ENCODE data around the gene OBSCN.

Gene OBSCN

DNA sequence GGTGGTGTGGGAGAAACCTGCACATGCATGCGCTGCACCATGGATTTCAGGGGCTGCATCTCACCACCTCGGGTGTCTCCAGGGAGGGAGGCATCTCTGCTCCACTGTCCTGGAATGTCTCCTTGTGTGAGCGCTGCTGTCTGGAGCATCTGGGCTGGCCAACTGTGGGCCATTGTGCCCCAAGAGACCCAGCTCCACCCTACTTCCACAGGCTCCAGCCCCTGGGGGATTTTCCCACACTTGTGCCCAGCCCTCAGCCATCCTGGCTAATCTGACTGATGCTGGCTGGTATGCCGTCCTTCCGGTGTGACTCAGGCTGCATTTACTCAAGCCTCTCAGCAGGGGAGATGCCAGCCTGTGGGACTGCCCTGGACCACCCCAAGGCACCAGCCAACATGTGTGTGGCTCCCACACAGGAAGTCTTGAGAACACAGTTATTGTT lies 136.8 kb downstream of the OBSCN start:
- DNase-seq (ENCODE audit: low read depth): no peak

DNA sequence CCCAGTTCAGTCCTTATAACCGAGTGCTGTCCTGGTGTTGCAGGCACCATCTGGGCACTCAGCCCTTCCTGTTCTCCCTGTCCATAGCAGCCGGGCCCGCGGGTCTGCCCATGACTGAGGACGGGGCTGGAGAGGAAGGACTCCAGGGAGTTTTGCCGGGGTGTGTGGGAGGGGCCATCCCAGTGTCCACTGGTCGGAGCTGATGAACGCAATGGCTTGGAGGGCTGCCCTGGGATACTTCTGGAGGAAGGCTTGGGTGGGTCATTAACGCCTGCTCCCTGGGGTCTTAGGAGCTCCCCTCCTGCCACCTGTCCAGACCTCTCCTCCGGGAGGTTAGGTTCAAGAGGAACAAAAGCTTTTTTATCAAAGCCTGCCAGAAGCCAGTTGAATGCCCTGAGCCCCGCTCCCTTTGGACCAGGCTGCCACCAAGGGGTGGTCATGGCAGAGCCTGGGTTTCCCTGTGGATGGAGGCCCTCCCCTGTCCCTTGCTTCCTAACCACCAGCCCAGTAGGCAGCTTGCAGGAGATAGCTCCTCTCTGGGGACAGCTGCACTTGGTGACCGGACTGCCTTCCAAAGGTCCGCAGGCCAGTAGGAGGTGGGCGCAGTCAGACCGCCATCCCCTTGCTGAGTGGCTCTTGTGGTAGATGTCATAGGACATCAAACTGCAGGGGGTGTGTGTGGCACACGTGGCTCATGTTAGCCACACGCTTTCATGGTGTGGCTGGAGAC lies 137.5 kb downstream of the OBSCN start:
- DNase-seq (ENCODE audit: low read depth): no peak

DNA sequence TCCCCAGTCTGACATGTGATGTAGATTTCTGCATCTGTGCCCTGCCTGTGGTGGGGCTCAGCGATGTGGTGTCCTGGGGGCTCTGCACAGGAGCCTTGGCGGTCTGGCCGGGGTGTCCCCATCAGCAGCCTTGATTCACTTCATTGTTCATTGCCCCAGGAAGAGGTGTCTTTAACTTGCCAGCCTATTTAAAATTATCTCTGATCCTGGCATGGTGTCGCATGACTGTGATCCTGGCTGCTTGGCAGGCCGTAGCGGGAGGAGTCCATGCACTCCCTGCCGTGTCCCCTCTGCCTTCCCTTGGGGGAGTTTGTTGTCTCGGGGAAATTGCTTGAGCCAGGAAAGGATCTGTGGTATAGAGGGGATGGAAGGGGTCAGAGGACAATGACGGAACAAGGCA lies 138.9 kb downstream of the OBSCN start:
- DNase-seq (ENCODE audit: low read depth): no peak

DNA sequence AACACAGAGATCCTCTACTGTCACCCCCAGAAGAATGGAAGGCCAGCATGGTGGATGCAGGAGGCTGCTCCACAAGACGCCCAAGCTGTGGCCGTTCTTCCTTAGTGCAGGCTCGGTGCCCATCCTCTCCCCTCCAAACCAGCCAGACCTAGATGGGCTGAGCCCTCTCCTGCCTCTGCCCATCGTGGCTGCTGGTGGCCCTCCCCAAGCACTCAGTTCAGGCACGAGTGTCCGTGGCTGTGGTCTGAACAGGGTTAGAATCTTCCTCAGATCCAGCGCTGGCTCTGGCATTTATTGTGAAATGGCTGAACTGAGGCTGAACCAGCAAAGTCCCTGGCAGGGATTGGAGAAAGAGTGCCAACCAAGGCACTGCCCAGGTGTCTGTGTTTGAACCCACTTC lies 139.3 kb downstream of the OBSCN start:
- DNase-seq (ENCODE audit: low read depth): no peak

DNA sequence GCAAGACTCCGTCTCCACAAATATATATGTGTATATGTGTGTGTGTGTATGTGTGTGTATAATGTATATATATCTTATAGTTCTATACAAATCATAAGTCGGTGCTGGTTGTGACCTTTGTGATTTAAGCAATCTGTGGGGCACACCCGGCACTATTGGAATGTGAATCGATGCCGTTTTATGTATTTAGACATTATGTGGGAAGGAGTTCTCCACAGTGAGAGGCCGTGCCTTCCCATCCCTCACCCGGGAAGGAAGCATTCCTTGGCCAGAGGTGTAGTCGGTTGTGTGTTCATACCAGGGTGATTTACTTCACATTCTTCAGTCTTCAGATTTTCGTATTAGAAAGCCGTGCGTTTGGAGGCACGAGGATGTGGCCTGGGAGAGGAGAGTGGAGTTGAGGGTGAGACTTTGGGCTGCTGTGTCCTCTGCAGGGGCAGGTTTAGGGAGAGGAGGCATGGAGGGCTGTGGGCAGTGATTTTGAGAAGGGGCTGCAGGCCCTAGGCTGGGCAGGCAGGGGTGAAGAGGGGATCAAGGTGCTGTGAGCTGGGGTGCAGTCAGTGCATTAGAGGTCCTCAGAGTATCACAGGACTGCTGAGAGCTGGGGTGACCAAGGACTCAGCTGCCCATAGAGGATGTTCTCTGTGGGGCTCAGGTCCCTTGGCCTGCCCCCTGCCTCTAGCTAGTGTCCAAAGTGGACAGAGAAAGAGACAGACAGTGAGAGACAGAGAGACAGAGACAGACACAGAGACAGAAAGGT lies 141.0 kb downstream of the OBSCN start:
- DNase-seq (ENCODE audit: low read depth): no peak

GRCh38 chr1:228349701-228350171 lies 141.9 kb downstream of the OBSCN start:
- DNase-seq (ENCODE audit: low read depth): no peak

- DNase-seq (ENCODE audit: low read depth): no peak
These were observed 142.4 kb downstream of the OBSCN start for GRCh38 chr1:228350179-228350742.

DNA sequence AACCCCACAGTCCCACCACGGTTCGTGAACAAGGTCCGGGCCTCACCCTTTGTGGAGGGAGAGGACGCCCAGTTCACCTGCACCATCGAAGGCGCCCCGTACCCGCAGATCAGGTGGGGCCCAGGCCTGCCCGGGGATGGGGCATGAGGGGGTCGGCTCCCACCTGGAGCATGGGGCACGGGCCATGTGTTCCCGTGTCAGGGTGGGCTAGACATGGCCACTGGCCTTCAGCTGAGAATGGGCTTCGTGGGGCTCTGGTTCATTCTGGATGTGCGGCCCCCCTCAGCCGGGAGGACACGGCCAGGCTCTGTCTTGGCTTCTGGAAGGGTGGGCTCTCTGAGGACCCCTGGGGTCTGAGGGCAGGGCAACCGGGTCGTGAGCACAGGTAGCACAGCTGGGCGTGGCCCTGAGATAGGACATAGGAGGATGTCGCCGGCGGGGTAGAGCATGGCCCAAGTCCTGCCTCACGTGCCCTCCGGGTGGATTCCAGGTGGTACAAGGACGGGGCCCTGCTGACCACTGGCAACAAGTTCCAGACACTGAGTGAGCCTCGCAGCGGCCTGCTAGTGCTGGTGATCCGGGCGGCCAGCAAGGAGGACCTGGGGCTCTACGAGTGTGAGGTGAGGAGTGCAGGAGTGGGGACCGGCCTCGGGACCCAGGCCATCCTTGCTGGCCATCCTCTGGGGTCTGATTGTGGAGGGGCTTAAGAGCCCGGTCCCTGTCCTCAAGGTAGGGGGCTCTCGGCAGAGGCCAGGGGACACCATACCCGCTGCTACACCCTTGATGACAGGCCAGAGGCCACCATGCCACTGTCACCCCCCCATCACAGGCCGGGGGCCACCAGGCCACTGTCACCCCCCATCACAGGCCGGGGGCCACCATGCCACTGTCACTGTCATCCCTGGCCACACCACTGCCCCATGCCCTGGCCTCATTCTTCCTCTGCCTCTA lies 143.3 kb downstream of the OBSCN start:
- DNase-seq (ENCODE audit: low read depth): no peak

- DNase-seq (ENCODE audit: low read depth): no peak
These were observed 144.0 kb downstream of the OBSCN start for GRCh38 chr1:228351850-228352249.

DNA sequence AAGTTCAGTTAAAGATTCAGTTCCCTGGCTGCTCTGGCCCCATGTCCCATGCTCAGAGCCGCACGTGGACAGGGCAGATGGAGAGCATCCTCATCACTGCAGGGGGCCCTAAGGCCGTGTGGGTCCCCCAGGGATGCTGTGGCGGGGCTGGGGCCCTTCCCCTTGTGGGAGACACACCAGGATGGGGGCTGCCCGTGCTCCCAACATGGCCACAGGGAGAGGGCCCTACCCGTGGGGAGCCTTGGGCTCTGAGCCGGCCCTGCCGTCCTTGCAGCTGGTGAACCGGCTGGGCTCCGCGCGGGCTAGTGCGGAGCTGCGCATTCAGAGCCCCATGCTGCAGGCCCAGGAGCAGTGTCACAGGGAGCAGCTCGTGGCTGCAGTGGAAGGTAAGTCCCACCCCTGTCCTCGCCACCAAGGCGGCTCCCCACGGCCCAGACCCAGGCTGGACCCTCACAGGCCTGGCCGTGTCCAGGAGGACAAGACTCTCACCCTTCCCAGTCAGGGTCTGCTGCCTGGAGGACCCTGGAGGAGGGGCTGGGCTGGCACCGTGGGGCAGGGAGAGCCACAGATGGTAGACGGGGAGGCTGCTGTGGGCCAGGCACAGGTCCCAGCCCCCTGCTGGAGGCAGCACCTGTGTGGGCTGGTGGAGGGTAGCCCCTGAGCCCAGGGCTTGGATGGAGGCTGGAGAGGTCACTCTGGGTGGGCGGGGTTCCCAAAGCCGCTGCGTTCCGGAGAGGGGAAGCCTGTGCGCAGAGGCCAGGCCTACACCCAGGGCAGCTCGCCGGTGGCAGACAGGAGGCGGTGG lies 145.0 kb downstream of the OBSCN start:
- DNase-seq (ENCODE audit: low read depth): no peak

GRCh38 chr1:228353601-228354371 lies 145.9 kb downstream of the OBSCN start:
- DNase-seq (ENCODE audit: low read depth): no peak

DNA sequence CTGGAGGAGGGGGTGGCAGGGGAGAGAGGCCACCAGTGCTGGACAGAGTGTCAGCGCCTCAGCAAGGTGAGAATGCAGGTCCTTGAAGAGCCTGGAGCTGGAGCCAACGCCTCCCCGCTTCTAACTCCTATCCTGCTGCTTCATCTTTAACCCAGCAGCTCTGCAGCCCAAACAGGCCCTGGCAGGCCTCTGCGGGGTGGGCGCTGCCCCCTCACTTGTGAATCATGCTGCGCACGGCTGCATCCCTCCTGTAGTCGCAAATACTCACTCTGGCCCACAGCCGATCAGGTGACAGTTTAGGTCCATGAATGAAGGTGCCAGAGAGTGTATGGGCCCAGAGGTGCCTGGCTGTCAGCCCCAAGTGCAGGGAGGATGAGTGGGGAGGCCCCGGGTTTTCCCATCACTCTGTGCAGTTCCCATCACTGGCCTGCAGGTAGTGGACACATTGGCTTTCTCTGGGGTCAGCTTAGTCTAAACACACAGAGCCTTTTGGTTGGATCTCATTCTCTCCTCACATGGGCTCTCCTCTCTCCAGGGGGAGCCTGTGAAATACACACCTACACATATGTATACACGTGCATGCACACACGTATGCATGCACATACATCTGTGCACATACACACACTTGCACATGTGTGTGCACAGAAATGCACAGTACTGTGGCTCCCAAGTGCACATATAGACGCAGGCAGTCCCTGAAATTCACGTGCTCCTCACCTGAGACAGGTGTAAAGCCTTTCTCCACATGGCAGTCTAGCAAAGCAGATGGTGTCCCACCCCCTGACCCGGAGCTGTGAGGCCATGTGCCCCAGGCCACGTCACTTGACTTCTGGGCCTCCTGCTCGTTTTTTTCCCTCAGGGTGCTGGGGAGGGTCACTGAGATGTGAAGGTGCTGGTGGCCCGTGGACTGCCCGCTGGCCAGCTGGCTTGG lies 146.8 kb downstream of the OBSCN start:
- no peak for DNase-seq (ENCODE audit: low read depth)

- no peak for DNase-seq (ENCODE audit: low read depth)
These were observed 149.2 kb downstream of the OBSCN start for GRCh38 chr1:228356897-228357680.

- no peak for DNase-seq (ENCODE audit: low read depth)
These were observed 150.4 kb downstream of the OBSCN start for GRCh38 chr1:228358039-228358763.

DNA sequence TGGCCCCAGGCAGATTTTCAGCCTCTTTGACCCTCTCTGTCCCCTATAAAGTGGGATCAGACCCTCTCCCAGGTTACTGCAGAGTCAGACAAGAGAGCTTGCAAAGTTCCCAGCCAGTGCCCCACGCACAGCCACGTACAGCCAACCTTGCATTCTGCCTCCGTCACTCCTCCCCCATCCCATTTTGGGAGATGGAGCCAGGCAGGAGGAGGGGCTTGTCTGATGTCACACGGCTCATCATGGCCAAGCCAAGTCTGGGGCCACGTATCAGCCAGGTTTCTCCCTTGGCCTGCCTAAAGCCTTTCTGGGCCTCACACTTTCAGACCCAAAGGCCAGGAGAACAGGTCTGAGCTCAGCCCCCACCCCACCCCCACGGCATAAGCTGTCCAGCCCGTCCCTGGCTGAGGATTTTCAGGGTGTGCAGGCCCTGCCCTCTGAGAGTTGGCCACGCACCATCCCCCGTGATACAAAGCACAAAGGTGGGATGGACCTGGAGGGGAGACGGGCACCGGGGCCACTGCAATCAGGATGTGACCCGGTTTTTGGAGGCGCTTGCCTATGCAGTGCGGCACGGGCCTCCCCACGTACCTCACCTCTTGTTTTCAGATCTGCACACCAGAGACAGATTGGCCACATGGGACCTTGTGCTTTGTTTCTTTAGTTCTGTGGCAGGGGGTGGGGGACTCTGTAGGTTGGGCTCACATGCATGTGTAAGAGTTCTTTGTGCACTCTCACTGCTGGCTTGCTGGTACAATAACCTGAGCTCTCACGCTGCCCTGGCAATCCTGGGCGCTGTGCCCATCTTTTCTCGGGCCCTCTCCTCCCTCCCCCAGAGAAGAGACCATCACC lies 151.1 kb downstream of the OBSCN start:
- no peak for DNase-seq (ENCODE audit: low read depth)

GRCh38 chr1:228359613-228360532 lies 152.0 kb downstream of the OBSCN start:
- no peak for DNase-seq (ENCODE audit: low read depth)
